Adipose tissue (tissue), 3 donors: ENCODE measurements around the gene CDC5L. TPM values are rescaled to one million over a fixed set of nuclear protein-coding genes. Genes with fewer than 3 reads are reported as not detected.

Source experiments
- H3K27ac ChIP-seq: one replicate; pipeline ENCODE4 v1.5.1; 2013; ENCODE audit warnings: low read depth, low read length
- WGBS, 3 donors: extraction: QIAGEN DNeasy Blood & Tissue Kit; methylation state at CpG; one replicate each; pipeline ENCODE4 v1.1.7; 2013; 5-methylcytosine and 5-hydroxymethylcytosine counted together
- polyA plus RNA-seq, 3 donors: library from polyadenylated mRNA; stranded (reverse); fragments of 200-250 nt; gene quantifications; one replicate each; pipeline ENCODE4 v1.2.3, GENCODE V29; 2013
- donor health status: healthy with polysubstance abuse.
- donor health status: Bipolar disorder and iron deficiency.
- donor health status: healthy.

The CDC5L gene
- polyA plus RNA-seq, 3 donors = 6.5 to 8.4 (median 7.6) TPM

DNA sequence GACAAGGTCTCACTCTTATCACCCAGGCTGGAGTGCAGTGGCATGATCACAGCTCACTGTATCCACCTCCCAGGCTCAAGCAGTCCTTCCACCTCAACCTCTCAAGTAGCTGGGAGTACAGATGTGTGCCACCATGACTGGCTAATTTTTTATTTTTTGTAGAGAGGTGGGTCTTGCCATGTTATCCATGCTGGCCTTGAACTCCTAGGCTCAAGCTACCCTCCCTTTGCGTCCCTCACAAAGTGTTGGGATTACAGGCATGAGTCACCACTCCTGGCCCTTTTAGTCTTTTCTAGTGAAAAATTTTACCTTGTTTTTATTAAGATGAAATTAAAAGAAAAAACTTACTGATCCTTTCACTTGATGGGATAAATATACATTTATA, 17.2 kb downstream of the CDC5L start:
- no peak overlapping the region for H3K27ac ChIP-seq
- 81 to 100% (median 97%) methylated on average over 1 of the region's 1 CpG for WGBS, 3 donors

- WGBS, 3 donors = 92 to 97% (median 96%) methylated on average over 11 of the region's 11 CpGs
- H3K27ac ChIP-seq = no peak overlapping the region
These were observed 20.6 kb downstream of the CDC5L start for GRCh38 chr6:44407951-44408670.

- 83 to 85% (median 84%) methylated on average over 7 of the region's 7 CpGs for WGBS, 3 donors
- H3K27ac ChIP-seq = no peak overlapping the region
These were observed 21.8 kb downstream of the CDC5L start for GRCh38 chr6:44409207-44409794.

GRCh38 chr6:44410363-44410762, 22.9 kb downstream of the CDC5L start:
- WGBS, 3 donors = 82 to 96% (median 86%) methylated on average over 1 of the region's 1 CpG
- no peak overlapping the region for H3K27ac ChIP-seq

DNA sequence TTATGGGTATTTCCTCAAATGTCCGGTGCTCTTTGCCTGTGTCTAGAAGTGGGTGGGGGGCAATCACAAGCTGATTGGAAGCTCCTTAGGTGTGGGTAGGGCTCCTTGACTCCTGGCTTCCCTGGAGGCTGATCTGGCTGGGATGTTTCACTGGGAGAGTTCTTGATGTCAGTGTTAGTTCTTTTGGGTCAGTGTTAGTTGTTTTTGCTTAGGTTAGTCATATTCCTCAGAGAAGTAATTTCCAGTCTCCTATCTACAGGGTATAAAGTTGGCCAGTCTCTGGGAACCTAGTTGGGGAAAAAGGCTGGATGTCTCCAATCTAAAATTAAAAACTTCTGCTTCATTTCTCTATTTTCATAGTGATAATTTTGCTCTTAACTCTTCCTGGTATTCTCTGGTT, 23.6 kb downstream of the CDC5L start:
- WGBS, 3 donors = 63 to 96% (median 68%) methylated on average over 1 of the region's 1 CpG
- no peak overlapping the region for H3K27ac ChIP-seq

GRCh38 chr6:44415449-44415848, 27.9 kb downstream of the CDC5L start:
- 67 to 92% (median 80%) methylated on average over 2 of the region's 2 CpGs for WGBS, 3 donors
- no peak overlapping the region for H3K27ac ChIP-seq

DNA sequence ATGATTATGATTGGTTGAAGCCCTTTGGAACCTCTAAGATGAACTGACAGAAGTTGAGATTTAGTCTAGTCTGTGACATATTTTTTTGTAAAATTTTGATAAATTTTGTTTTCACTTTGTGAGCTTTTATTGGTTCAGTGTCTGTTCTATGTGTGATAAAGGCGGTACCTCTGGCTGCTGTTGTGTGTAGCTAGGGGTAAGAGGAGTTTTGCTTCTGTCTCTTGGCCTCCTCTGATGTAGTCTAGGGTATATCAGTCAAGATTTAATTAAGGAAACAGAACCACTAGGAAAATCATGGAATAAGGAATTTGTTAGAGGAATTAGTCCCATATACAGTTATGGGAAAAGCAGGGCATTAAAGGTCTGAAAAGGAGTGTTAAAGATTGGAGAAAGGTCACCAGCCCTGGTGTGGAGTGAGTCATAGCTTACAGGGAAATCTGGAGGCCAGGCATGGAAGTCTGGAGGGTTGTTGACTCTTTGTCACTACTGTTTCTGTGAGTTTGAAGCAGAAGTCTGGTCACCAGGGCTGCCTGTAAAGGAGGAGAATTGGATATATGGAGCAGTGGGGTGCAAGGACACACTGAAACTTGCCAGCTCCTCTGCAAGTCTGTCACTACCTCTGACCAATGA, 28.5 kb downstream of the CDC5L start:
- H3K27ac ChIP-seq = no peak overlapping the region
- WGBS, 3 donors = 61 to 98% (median 97%) methylated on average over 1 of the region's 1 CpG

DNA sequence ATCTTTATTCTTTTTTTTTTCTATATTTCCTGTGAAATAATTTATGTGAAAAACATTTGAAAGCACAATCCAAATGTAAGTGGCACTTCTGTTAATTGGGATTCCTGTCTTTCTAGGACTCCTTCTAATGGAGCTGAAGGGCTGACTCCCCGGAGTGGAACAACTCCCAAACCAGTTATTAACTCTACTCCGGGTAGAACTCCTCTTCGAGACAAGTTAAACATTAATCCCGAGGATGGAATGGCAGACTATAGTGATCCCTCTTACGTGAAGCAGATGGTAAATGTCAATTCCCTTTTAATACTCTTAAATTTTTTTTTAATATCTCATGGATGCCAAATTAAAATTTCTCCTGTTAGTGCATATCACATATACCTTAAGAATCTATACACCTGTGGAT, 35.0 kb downstream of the CDC5L start:
- H3K27ac ChIP-seq = no peak overlapping the region
- WGBS, 3 donors = 34 to 94% (median 89%) methylated on average over 5 of the region's 5 CpGs

GRCh38 chr6:44423306-44423705, 35.8 kb downstream of the CDC5L start:
- no peak overlapping the region for H3K27ac ChIP-seq

- WGBS, 3 donors = 94 to 96% (median 95%) methylated on average over 6 of the region's 6 CpGs
- H3K27ac ChIP-seq = no peak overlapping the region
These were observed 38.4 kb downstream of the CDC5L start for GRCh38 chr6:44425951-44426350.

DNA sequence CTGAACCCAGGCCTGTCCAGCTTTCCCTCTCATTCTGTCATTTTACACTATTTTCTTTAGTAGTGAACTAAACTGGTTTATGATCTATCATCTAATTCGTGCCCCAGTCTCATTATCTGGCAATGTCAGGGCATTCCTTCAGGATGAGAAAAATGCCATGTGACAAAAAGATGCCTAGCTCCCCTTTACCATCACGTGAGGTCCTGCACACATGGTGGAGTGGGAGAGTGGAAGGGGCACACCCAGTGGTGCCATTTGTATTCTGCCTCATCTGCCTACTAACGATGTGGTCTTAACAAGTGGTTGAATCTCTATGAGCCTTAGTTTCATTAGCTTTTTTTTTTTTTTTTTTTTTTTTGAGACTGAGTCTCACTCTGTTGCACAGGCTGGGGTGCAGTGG, 41.2 kb downstream of the CDC5L start:
- 70 to 82% (median 81%) methylated on average over 3 of the region's 3 CpGs for WGBS, 3 donors
- no peak overlapping the region for H3K27ac ChIP-seq

GRCh38 chr6:44430326-44430725, 42.8 kb downstream of the CDC5L start:
- H3K27ac ChIP-seq = no peak overlapping the region
- WGBS, 3 donors = 89 to 95% (median 95%) methylated on average over 2 of the region's 2 CpGs

DNA sequence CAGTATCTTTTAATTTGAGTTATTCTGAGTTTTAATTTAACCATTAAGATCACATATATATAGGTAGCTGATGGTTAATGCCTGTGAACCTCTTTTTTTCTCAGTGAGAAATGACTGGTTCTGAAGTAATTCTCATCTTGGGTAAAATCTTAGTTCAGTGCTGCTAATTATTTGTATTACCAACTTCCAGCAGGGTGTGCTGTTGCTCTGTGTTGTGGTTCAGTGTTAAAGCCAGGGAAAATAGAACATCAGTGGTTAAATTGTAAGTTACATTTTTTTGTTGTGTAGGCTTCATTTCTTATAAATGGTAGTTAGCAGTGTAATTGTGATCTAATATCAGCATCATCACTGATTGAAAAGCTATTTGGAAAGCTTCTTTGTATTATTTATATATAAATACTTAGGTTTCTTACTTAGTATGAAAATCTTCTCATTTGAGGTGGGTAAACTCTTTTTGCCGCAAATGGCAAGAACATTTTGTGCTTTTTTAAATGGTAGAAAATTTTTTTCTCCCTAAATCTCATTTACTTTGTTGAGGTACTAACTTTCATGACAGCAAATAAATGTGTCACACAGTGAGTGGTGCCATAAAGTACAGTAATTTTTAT, 43.7 kb downstream of the CDC5L start:
- H3K27ac ChIP-seq = no peak overlapping the region
- WGBS, 3 donors = 89 to 97% (median 96%) methylated on average over 1 of the region's 1 CpG

DNA sequence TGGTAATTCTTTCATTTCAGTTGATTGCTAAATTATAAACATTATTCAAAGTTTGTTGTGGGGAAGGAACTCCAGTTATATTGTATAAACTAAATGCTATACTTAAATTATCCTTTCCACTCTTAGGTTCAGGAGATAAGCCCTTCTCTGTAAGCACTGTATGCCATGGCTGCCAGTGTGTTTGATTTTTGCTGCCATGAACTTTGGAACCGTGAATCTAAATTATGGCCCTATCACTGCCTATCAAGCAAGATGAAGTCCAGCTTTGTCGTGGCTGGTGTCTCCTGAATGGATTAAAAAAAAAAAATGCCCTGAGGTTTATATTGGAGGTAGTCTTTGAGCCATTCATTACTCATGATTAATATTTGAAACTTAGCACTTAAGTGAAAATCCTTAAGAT, 44.7 kb downstream of the CDC5L start:
- WGBS, 3 donors = 40 to 83% (median 81%) methylated on average over 2 of the region's 2 CpGs
- no peak overlapping the region for H3K27ac ChIP-seq

- WGBS, 3 donors = 86 to 91% (median 90%) methylated on average over 1 of the region's 1 CpG
- H3K27ac ChIP-seq = no peak overlapping the region
These were observed 45.2 kb downstream of the CDC5L start for GRCh38 chr6:44432726-44433125.

- no peak overlapping the region for H3K27ac ChIP-seq
- 97 to 98% (median 98%) methylated on average over 3 of the region's 3 CpGs for WGBS, 3 donors
These were observed 48.0 kb downstream of the CDC5L start for GRCh38 chr6:44435500-44435899.

DNA sequence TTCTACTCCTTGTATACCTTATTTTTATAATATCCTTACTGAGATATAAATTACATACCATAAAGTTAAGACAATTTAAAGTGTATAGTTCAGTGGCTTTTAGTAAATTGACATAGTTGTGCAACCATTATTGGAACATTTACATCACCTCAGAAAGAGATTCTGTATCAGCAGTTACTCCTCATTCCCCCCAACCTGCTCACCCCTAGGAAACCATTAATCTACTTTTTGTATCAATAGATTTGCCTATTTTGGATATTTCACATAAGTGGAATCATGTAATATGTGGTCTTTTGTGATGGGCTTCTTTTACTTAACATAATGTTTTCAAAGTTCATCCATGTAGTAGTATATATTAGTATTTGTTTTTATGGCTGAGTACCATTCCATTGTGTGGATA, 51.3 kb downstream of the CDC5L start:
- H3K27ac ChIP-seq = no peak overlapping the region

DNA sequence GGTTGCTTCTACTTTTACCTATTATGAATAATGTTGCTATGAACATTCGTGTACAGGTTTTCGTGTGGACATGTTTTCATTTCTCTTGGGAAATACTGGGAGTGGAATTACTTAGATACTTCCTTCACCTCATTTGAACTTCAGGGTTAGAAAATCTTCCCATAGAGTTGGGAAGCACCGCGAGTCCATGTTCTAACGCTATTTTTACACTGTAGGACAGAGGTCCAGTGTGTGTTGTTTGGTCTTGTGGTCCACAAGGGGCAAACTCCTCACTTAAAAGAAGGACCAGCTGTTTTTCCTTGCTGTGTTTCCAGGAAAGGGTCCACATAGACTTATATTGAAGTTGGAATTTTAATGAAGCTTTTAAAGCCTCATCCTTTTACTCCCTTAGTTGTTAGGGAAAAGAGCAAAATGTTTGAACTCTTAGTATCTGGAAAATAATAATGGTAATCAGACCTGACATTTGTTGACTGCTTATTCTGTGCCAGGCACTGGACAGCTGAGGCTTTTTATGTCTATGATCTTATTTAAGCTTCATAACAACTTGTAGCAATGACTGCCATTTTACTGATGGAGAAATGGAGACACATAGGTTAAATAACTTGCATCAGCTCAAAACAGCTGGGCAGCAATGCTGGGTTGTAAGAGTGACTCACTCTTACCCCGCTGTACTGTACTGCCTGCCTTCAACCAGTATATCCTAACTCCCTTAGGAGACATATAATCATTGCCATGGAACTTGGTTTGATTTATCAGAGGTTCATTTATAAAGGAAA, 52.0 kb downstream of the CDC5L start:
- WGBS, 3 donors = 76 to 86% (median 79%) methylated on average over 6 of the region's 6 CpGs
- no peak overlapping the region for H3K27ac ChIP-seq
